ENCODE results near the gene MESD.

DNA sequence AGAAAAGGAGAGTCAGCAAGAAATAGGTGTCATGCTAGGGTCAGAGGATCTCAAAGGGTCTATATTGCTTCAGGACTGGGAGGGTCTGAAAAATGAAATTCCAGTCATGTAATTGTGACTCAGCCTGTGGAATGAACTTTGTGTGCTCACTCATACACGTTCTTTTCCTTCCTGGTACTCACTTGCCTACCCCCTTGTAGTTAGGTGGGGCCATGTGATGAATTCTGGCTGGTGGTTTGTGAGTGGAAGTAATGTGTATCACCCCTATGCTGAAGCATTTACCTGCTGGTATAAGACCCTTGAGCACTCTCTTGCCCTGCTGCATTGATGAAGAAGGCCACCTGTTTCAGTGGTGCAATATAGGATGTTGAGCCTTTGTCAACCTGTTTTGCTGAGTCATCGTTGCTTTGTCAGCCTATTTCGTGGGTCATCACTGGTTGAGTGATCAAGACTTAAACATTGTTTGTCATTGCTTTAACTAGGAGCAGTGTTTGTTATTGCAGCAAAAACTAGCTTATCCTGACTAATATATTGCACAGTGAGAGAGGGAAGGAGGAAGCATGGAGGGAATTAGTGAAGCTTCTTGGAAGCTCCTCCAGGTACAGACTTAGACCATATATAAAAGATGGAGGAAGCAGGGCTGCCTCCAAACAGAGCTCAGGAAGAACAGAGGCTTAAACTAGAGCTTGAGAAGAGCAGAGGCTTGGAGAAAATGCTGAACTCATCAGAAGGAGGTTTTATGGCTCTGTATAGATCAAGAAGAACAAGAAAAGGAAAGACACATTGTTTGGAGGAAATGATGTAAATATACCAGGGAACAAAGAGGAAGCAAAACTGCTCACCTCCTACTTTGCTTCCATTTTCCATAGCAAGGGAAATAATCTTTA is 40.0 kb upstream of the MESD start:
- TF ChIP-seq, protein P1, sequence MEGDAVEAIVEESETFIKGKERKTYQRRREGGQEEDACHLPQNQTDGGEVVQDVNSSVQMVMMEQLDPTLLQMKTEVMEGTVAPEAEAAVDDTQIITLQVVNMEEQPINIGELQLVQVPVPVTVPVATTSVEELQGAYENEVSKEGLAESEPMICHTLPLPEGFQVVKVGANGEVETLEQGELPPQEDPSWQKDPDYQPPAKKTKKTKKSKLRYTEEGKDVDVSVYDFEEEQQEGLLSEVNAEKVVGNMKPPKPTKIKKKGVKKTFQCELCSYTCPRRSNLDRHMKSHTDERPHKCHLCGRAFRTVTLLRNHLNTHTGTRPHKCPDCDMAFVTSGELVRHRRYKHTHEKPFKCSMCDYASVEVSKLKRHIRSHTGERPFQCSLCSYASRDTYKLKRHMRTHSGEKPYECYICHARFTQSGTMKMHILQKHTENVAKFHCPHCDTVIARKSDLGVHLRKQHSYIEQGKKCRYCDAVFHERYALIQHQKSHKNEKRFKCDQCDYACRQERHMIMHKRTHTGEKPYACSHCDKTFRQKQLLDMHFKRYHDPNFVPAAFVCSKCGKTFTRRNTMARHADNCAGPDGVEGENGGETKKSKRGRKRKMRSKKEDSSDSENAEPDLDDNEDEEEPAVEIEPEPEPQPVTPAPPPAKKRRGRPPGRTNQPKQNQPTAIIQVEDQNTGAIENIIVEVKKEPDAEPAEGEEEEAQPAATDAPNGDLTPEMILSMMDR (IDR thresholded peaks at IDR 0.05): no peak
- TF ChIP-seq POLR2A (IDR thresholded peaks at IDR 0.05): no peak

All from heart left ventricle (tissue), 13 donors.